Panc1 (cell line): ENCODE results near the gene MPRIP.

Experiments used
- CTCF ChIP-seq: fragments of 450-650 bp; IDR thresholded peaks from 2 replicates; pipeline ENCODE4 v1.5.1; 2017; ENCODE audit warnings: mild to moderate bottlenecking
- POLR2AphosphoS5 ChIP-seq: IDR thresholded peaks from 2 replicates; pipeline ENCODE4 v1.6.1; 2012; ENCODE audit warnings: mild to moderate bottlenecking, low read depth, low read length, moderate library complexity
- SIN3A ChIP-seq: IDR thresholded peaks from 2 replicates; pipeline ENCODE4 v1.6.1; 2012; ENCODE audit warnings: low read depth, mild to moderate bottlenecking, low read length, moderate library complexity, borderline replicate concordance; ENCODE audit not compliant: insufficient read depth

- TF ChIP-seq CTCF (no peak), SIN3A (no peak), POLR2AphosphoS5 (no peak)
These were observed 23.4 kb upstream of the MPRIP start for GRCh38 chr17:17018612-17019429.
